Activated naive CD4-positive, alpha-beta T cell treated with anti-CD3 and anti-CD28 coated beads, Interleukin-2, amount 50 U/mL, for 72 hours (primary cell): ENCODE results near the gene GRK4. TPM values are rescaled to one million over a fixed set of nuclear protein-coding genes. Genes with fewer than 3 reads are reported as not detected.

Experiments
- ATAC-seq, 2 donors: fragments of 150-1000 bp; cut with Tn5 transposase; 2 replicates each; pipeline ENCODE4 v1.10.0; 2021; ENCODE audit warnings: mild to moderate bottlenecking in 2 of 2, moderate library complexity in 2 of 2
- DNase-seq, 2 donors: peaks; one replicate each; pipeline ENCODE4 v3.0.0; 2021 to 2022; ENCODE audit warnings: low spot score in 2 of 2
- H3K27ac Mint-ChIP-seq, 2 donors: one replicate each; pipeline ENCODE4 v1.8.0; 2022; ENCODE audit warnings: mild to moderate bottlenecking in 2 of 2, mixed read lengths in 2 of 2
- H3K36me3 Mint-ChIP-seq, 2 donors: one replicate each; pipeline ENCODE4 v1.8.0; 2022; ENCODE audit warnings: mixed read lengths in 2 of 2
- H3K9me3 Mint-ChIP-seq, 2 donors: one replicate each; pipeline ENCODE4 v1.8.0; 2022; ENCODE audit warnings: mixed read lengths in 2 of 2
- total RNA-seq, 2 donors: library from RNA; stranded (reverse); gene quantifications; one replicate each; pipeline ENCODE4 v1.2.3, GENCODE V29; 2022

GRK4 gene
- total RNA-seq, 2 donors from 2014 or later = 2.9 to 7.2 TPM

DNA sequence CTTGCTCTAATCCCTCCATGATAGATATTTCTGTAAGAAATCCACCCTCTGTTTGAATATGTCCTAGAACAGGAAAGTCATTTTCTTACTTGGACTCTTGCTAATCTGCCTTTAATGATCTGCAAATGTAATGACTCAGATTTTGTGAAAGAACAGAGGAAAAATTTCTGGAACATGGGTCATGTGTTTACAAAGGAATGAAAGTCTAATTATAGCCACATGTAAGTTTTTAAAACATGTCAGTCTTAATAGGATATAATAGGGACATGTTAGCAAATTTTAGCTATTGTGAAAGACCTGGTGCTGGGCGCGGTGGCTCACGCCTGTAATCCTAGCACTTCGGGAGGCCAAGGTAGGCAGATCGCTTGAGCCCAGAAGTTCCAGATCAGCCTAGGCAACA, 47.6 kb downstream of the GRK4 start:
- Mint-ChIP-seq H3K9me3 (no peaks in the 10 kb centered on the region), H3K27ac (no peak overlapping the region), H3K36me3 (no peaks in the 10 kb centered on the region)
- DNase-seq (no peak), ATAC-seq (no peak)

DNA sequence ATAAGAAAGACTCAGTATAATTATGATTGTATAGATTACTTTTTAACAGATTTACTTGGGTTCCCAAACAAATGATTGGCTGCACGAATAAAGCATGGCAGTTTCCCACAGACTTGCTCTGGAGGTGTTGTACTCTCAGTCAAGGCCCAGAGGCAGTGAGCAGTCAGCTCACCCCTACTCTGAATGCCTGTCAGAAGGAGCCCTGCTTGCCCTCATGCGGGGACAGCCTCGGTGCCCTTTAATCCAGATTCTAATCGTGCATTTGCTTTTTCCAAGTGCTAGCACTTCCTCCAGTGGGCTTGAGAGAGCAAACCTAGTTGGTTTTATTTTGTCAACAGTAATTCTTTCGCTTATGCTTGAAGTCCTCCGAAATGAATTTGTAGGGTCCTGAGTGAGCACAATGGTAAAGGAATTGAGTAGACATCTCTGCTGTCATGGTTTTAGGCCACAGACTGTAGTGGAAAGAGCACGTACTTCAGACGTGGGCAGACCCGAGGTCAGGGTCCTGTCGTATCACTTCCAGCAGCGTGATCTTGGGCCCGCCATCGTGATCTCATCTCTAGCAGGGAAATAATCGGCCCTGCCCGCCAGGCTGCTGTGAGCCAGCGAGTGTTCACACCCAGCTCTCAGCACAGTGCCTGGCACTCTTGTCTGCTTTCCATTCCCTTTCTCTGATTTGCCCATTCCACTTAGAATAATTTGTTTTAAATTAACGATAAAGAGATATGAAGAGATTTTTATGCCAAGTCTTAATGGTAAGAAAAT, 48.3 kb downstream of the GRK4 start:
- H3K36me3 Mint-ChIP-seq = no peaks in the 10 kb centered on the region

DNA sequence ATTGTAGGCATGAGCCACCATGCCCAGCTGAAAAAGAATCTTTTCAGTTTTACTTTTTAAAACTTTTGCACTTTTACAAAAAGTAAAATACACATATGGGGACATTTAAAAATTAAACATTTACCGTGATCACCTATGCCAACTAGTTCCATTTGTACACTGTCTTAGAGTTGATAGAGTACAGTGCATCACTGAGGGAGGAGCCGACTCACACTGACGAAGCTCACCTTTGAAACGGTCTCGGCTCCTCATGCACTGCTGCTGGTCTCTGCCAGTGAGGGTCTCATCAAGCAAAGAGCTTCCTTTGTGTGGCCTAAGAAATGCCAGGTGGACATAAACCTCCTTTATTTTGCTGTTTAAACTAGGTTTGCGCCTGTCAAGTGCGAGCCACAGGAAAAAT, 50.0 kb downstream of the GRK4 start:
- no peak for ATAC-seq
- H3K9me3 Mint-ChIP-seq = no peaks in the 10 kb centered on the region
- DNase-seq = no peak
- H3K36me3 Mint-ChIP-seq = no peaks in the 10 kb centered on the region
- H3K27ac Mint-ChIP-seq = peak overlapping the region in 1 of 2 donors; percentile 78

More for the DNA sequence above, 48.3 kb downstream of the GRK4 start:
- no peak for DNase-seq
- no peak overlapping the region for H3K27ac Mint-ChIP-seq
- H3K9me3 Mint-ChIP-seq = no peaks in the 10 kb centered on the region
- no peak for ATAC-seq

DNA sequence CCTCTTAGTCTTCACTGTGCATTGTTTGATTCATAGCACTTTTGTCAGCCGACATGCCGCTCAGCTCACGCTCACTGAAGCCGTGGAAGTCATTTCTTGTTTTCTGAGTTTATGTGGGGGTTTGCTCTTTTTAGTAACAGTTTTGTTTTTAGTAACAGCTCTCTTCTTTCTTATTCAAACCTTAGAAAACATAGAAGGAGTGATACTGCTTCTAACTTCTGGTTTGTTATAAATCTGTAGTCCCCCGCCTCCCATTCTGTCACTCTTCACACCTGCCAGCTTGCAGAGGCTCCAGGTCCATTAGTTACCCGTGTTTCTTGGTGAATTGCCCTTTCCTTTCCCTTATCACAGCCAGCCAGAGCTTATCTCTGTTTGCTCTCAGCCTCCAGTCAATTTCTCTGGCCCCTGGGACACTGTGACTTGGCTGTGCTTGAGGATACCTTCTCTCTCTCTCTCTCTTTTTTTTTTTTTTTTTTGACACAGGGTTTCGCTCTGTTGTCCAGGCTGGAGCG, 50.5 kb downstream of the GRK4 start:
- Mint-ChIP-seq H3K9me3 (no peaks in the 10 kb centered on the region), H3K27ac (no peak overlapping the region), H3K36me3 (no peaks in the 10 kb centered on the region)
- DNase-seq (peak in 1 of 2 donors; percentile 52), ATAC-seq (peak; percentile 61 to 91)

DNA sequence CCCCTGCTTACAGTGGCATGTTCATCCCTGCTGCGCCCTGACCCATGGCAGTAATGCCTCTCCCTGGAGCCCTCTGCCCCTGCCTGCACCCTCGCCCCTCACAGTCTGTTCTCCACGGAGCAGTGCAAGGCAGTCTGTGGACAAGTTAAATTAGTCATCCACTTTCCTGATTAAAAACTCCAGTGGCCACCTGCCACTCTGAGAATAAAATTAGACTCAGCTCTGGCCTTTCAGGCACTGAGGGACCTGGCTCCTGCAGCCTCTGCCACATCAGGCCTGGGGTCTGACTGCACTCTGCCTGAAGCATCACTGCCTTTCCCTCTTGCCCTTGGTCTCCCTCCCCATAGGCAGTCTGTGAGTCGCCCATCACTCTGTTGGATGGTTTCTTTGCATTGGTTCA, 53.6 kb downstream of the GRK4 start:
- H3K9me3 Mint-ChIP-seq = no peaks in the 10 kb centered on the region
- no peak for DNase-seq
- no peak for ATAC-seq
- H3K36me3 Mint-ChIP-seq = no peaks in the 10 kb centered on the region
- H3K27ac Mint-ChIP-seq = no peak overlapping the region

DNA sequence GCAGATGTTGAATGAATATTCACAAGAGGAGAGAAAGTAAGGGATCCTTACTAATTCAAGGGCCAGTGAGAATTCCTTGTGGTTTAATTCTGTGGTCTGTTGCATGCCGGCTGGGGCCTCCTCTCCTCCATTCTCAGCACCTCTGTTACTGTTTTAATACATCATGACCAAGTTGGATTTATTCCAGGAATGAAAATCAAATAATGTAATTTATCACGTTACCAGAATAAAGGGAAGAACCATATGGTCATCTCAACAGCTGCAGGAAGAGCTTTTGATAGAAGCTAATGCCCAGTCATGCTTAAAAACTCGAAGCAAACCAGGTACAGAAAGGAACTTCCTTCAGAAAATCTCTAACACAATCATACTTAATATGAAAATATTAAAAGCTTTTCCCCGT, 54.1 kb downstream of the GRK4 start:
- no peak for ATAC-seq
- no peak for DNase-seq
- H3K9me3 Mint-ChIP-seq = no peaks in the 10 kb centered on the region
- H3K36me3 Mint-ChIP-seq = no peaks in the 10 kb centered on the region
- no peak overlapping the region for H3K27ac Mint-ChIP-seq

DNA sequence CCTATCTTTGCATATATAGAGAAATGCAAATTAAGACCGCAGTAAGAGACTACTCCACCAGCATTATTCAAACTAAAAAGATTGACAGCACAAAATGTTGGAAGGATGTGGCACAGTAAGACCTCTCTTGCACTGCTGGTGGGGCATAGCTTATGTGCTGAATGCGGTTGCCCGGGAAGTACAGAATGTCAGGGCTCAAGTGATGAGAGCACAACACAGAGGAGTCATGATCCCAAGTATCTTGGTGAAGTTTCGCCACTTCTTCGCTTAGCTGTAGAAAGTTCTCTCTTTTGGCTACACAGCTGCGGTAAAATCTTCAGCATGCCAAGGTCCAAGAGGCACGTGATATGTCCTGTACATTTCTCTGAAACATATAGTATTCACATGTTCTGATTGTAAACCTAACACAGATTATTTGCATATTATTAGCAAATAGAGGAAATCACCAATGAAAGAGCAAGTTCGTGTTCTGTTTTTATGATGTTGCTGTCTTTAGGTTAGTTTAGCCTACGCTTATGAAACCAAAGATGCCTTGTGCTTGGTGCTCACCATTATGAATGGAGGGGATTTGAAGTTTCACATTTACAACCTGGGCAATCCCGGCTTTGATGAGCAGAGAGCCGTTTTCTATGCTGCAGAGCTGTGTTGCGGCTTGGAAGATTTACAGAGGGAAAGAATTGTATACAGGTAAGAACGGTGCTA, 55.9 kb downstream of the GRK4 start:
- H3K27ac Mint-ChIP-seq = no peak overlapping the region
- peaks cover 0 to 9% of the 10 kb centered on the region in 2 donors for H3K36me3 Mint-ChIP-seq
- DNase-seq (no peak), ATAC-seq (no peak)
- peaks cover 0 to 9% of the 10 kb centered on the region in 2 donors for H3K9me3 Mint-ChIP-seq

DNA sequence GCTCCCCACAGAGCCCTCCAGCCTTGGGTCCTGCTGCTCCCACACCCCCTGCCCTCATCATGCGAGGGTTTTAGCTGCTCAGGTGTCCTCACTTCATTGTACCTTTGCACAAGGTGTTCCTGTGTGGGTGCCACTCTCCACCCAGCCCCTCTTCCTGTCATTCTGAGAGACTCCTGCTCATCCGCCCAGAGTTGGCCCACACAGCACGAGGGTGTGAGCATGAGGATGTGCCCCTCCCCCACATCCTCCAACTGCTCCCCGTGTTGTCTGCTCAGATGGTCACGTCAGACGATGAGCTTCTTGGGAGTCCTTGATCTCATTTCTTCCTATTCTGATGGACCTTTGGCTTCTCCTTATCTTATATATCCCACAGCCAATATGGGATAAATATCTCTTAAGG, 57.8 kb downstream of the GRK4 start:
- ATAC-seq = peak in 1 of 2 donors; percentile 32

DNA sequence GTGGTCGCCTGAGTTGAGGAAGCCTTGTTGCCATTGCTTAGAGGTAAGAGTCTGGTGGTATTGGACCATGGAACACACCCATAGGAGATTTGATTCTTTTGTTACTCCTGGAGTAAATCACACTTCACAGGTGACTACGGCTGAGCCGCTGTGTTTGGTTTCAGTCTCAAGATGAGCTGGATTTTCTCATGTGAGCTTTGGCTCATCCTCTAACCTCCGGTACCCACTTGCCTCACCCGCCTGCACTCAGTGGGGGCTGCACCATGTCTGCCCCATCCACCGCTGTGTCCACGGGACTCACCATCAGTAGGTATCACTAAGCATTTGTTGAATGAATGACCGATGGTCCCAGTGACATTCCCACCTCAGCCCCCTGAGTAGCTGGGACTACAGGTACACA, 58.3 kb downstream of the GRK4 start:
- Mint-ChIP-seq H3K9me3 (peaks cover 0 to 9% of the 10 kb centered on the region in 2 donors), H3K27ac (no peak overlapping the region), H3K36me3 (peaks cover 0 to 9% of the 10 kb centered on the region in 2 donors)
- DNase-seq (no peak), ATAC-seq (peak in 1 of 2 donors; percentile 86)

More for the DNA sequence above, 57.8 kb downstream of the GRK4 start:
- Mint-ChIP-seq H3K27ac (no peak overlapping the region), H3K9me3 (peaks cover 0 to 9% of the 10 kb centered on the region in 2 donors), H3K36me3 (peaks cover 0 to 9% of the 10 kb centered on the region in 2 donors)
- no peak for DNase-seq

DNA sequence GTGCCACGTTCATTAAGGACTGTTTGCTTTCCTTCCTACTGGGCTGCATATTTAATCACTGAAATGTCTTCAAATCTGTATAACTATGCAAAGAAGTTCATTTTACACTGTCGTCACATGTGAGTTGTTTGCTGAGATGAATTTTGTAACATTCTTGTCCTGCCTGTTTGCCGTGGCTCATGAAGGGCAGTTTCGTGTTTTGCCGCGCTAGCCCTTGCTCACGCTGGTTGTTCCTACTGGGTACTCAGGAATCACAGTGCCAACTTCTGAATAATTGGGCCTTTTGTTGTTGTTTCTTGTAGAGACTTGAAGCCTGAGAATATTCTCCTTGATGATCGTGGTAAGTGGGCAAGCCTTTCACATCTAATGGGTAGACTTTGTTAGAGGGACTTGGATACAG, 58.7 kb downstream of the GRK4 start:
- no peak for DNase-seq
- Mint-ChIP-seq H3K36me3 (peaks cover 0 to 9% of the 10 kb centered on the region in 2 donors), H3K9me3 (peaks cover 0 to 9% of the 10 kb centered on the region in 2 donors), H3K27ac (no peak overlapping the region)
- ATAC-seq = no peak

DNA sequence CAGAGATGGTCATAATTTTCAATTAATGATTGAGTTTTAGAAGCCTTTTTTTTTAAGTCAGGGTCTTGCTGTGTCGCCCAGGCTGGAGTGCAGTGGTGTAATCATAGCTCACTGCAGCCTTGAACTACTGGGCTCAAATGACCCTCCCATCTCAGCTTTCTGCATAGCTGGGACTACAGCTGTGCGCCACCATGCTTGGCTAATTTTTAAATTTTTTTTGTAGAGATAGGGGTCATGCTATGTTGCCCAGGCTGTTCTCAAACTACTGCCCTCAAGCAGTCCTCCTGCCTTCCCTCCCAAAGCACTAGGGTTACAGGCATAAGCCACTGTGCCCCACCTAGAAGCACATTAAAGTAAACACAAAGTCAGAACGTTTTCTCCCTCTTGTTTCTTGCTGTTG, 59.3 kb downstream of the GRK4 start:
- H3K9me3 Mint-ChIP-seq = peaks cover 0 to 9% of the 10 kb centered on the region in 2 donors
- no peak overlapping the region for H3K27ac Mint-ChIP-seq
- ATAC-seq (no peak), DNase-seq (no peak)
- H3K36me3 Mint-ChIP-seq = peaks cover 0 to 9% of the 10 kb centered on the region in 2 donors

DNA sequence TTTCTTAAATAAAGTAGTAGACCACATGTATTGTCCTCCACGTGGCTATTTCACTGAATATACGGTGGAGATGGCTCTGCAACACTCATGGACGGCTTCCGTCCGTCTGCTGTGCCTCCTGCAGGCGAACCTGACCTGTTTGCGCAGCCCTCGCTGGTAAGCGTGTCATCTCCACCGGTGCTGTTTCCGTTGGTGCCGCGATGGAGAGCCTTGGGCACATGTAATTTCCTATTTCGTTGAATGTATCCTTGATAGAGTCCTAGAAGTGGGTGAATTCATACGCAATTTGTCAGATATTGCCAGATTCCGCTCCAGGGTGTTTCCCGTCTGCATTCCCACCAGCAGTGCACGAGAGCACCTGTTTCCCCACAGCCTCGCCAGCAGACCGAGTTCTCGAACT, 62.5 kb downstream of the GRK4 start:
- Mint-ChIP-seq H3K27ac (no peak overlapping the region), H3K9me3 (peaks cover 0 to 9% of the 10 kb centered on the region in 2 donors), H3K36me3 (peaks cover 0 to 9% of the 10 kb centered on the region in 2 donors)
- no peak for ATAC-seq
- DNase-seq = no peak

DNA sequence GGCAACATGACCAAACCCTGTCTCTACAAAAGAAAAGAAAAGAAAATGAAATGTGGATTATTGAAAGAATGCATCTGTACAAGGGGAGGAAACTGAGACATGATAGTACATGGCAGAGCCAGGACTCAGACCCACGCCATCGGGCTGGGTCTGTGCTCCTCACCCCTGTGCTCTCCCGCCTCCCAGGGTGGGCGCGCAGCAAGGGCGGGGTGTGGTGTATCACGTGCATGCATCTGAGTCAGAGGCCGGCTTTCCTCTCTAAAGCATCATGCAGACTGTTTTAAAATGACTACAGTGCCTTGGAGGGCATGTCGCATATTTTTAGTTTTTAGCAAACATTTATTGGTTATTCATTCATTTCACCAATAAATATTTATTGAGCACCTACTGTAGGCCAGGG, 63.2 kb downstream of the GRK4 start:
- Mint-ChIP-seq H3K36me3 (peaks cover 0 to 9% of the 10 kb centered on the region in 2 donors), H3K27ac (no peak overlapping the region), H3K9me3 (peaks cover 0 to 9% of the 10 kb centered on the region in 2 donors)
- DNase-seq (no peak), ATAC-seq (no peak)

DNA sequence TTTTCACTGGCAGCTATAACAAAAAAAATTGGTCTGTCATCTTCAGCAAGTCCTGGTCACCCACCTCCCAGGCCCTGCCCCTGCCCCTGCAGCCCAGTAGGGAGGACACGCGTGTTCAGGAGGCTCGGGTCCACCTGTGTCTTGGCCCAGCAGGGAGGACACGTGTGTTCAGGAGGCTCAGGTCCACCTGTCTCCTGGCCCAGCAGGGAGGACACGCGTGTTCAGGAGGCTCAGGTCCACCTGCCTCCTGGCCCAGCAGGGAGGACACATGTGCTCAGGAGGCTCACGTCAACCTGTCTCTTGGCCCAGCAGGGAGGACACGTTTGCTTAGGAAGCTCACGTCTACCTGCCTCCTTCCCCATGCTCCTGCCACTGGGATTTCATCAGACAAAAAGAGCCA, 66.1 kb downstream of the GRK4 start:
- H3K27ac Mint-ChIP-seq = no peak overlapping the region
- no peak for DNase-seq
- no peaks in the 10 kb centered on the region for H3K9me3 Mint-ChIP-seq
- no peak for ATAC-seq
- H3K36me3 Mint-ChIP-seq = no peaks in the 10 kb centered on the region

DNA sequence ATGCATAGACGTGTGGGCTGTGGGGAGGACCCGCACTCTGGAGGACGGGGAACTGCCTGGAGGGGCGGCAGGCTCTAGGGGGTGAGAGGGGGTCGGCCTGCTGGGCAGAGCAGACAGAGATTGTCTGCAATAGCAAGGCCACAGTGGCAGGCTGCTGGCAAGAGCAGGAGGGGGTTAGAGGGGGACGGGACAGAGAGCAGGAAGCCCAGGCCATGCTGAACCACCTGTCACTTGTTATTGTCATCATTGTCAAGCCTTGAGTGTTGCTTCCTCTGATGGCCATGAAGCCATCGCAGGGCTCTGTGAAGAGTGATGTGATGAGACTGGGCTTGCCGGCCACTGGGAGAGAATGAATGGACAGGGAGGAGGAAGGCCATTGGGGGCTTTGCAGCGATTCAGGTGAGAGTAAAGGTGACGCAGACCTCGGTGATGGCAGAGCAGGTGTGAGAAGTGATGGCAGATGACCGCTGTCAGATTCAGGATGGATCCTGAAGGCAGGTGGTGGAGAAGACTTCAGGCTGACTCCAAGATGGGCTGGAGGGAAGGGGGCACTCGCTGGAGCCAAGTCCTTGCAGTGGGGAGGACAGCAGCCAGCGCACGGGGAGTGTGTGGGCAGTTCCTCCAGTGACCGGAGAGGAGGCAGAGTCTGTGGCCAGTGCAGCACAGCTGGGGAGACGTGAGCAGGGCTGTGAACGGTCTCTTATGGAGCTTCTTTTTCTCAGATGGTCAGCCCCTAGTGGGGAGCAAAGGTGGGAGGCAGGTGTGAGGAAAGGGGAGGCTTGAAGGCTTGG, 67.4 kb downstream of the GRK4 start:
- no peaks in the 10 kb centered on the region for H3K9me3 Mint-ChIP-seq
- ATAC-seq (no peak), DNase-seq (no peak)
- H3K36me3 Mint-ChIP-seq = no peaks in the 10 kb centered on the region
- H3K27ac Mint-ChIP-seq = peak overlapping the region in 1 of 2 donors; percentile 75

DNA sequence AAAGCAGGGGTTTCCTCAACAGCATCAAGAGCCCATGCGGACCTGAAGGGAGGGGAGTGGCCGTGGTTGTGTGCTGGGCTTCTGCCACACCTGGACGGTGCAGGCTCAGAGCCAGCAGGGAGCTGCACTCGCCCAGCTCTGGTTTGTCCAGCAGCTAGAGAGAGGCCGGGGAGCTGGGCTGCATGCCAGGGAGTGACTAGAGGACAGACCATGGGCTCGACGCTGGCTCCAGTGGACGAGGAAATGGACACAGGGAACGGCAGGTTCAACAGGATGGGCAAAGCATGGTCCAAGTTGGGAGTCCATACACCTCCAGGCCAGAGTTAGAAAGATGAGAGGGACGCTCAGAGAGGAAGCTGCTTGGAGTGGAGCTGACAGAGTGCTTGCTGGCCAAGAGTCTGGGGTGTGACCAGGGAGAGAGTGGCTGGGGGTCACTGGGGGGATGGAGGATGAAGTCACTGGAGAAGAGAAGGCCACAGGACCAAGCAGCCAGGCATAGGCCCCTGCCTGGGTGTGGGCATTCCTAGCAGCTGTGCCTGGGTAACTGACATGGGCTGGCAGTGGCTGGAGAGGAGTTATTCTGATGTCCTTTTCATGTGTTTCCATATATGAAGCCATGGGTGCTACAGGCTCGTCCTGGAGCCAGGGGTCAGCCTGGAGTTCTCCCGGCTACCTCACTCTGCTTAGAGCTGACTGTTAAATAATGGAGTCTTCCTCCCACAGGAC, 68.1 kb downstream of the GRK4 start:
- Mint-ChIP-seq H3K9me3 (no peaks in the 10 kb centered on the region), H3K27ac (peak overlapping the region in 1 of 2 donors; percentile 36), H3K36me3 (no peaks in the 10 kb centered on the region)
- no peak for DNase-seq
- no peak for ATAC-seq
